SK-N-SH treated with all-trans-retinoic acid at 6 μM for 48 hours (cell line): ENCODE results near the gene CAPN11.
A peak's percentile ranks its signal among the peaks of the same experiment; 100 is the strongest.

Source experiments
- ATAC-seq: fragments of 200-7000 bp; cut with Tn5 transposase; 3 replicates; pipeline ENCODE4 v1.9.1; 2020; ENCODE audit warnings: mild to moderate bottlenecking, moderate library complexity
- ARNTL ChIP-seq: fragments of 450-650 bp; formaldehyde crosslinking; IDR thresholded peaks from 2 replicates; pipeline ENCODE4 v1.5.0; 2020; ENCODE audit warnings: low read depth, mild to moderate bottlenecking, moderate library complexity, borderline replicate concordance
- BACH2 ChIP-seq: fragments of 250-450 bp; sonication (Bioruptor Pico); IDR thresholded peaks from 2 replicates; pipeline ENCODE4 v1.9.0; 2021; ENCODE audit warnings: mild to moderate bottlenecking, borderline replicate concordance
- CSDC2 ChIP-seq: fragments of 250-450 bp; sonication (Bioruptor Pico); IDR thresholded peaks from 2 replicates; pipeline ENCODE4 v1.5.0; 2020; ENCODE audit warnings: mild to moderate bottlenecking, moderate library complexity
- CSRNP3 ChIP-seq: fragments of 250-450 bp; sonication (Bioruptor Pico); IDR thresholded peaks from 2 replicates; pipeline ENCODE4 v1.5.1; 2021; ENCODE audit warnings: mild to moderate bottlenecking, moderate library complexity
- GLIS3 ChIP-seq: fragments of 250-450 bp; sonication (Bioruptor Pico); IDR thresholded peaks from 2 replicates; pipeline ENCODE4 v1.5.0; 2020; ENCODE audit warnings: mild to moderate bottlenecking, moderate library complexity
- ISL1 ChIP-seq: fragments of 250-450 bp; sonication (Bioruptor Pico); IDR thresholded peaks from 2 replicates; pipeline ENCODE4 v2.1.2; 2022; ENCODE audit warnings: mild to moderate bottlenecking, moderate library complexity
- OSR1 ChIP-seq: fragments of 250-450 bp; sonication (Bioruptor Pico); IDR thresholded peaks from 2 replicates; pipeline ENCODE4 v1.8.0; 2022; ENCODE audit warnings: moderate library complexity, mild to moderate bottlenecking, inconsistent platforms
- PPARA ChIP-seq: fragments of 250-450 bp; sonication (Bioruptor Pico); IDR thresholded peaks from 2 replicates; pipeline ENCODE4 v1.5.0; 2020; ENCODE audit warnings: mild to moderate bottlenecking, borderline replicate concordance
- RARB ChIP-seq: fragments of 250-450 bp; sonication (Bioruptor Pico); IDR thresholded peaks from 2 replicates; pipeline ENCODE4 v1.8.0; 2021; ENCODE audit warnings: mild to moderate bottlenecking, moderate library complexity
- SNAI2 ChIP-seq: fragments of 250-450 bp; sonication (Bioruptor Pico); IDR thresholded peaks from 2 replicates; pipeline ENCODE4 v1.5.0; 2020; ENCODE audit warnings: mild to moderate bottlenecking, moderate library complexity
- TCF4 ChIP-seq: fragments of 250-450 bp; sonication (Bioruptor Pico); IDR thresholded peaks from 2 replicates; pipeline ENCODE4 v1.8.0; 2021; ENCODE audit warnings: mild to moderate bottlenecking, moderate library complexity, borderline replicate concordance
- TOX ChIP-seq: fragments of 250-450 bp; sonication (Bioruptor Pico); IDR thresholded peaks from 2 replicates; pipeline ENCODE4 v1.8.0; 2021; ENCODE audit warnings: mild to moderate bottlenecking, moderate library complexity, borderline replicate concordance
- ZC3H10 ChIP-seq: fragments of 250-450 bp; sonication (Bioruptor Pico); IDR thresholded peaks from 2 replicates; pipeline ENCODE4 v1.5.1; 2021; ENCODE audit warnings: mild to moderate bottlenecking, moderate library complexity
- ZFP3 ChIP-seq: fragments of 250-450 bp; sonication (Bioruptor Pico); IDR thresholded peaks from 2 replicates; pipeline ENCODE4 v1.5.0; 2020; ENCODE audit warnings: mild to moderate bottlenecking, moderate library complexity
- ZFP30 ChIP-seq: fragments of 450-650 bp; formaldehyde crosslinking; IDR thresholded peaks from 2 replicates; pipeline ENCODE4 v1.5.0; 2022; ENCODE audit warnings: mild to moderate bottlenecking, moderate library complexity
- ZNF565 ChIP-seq: fragments of 450-650 bp; formaldehyde crosslinking; conservative IDR thresholded peaks from 2 replicates; pipeline ENCODE4 v1.5.0; 2020; ENCODE audit warnings: low read depth, mild to moderate bottlenecking, moderate library complexity
- ZNF70 ChIP-seq: fragments of 450-650 bp; formaldehyde crosslinking; IDR thresholded peaks from 2 replicates; pipeline ENCODE4 v1.5.0; 2020; ENCODE audit warnings: mild to moderate bottlenecking, moderate library complexity
- ZNF8 ChIP-seq: fragments of 450-650 bp; formaldehyde crosslinking; IDR thresholded peaks from 2 replicates; pipeline ENCODE4 v1.5.0; 2020; ENCODE audit warnings: mild to moderate bottlenecking, moderate library complexity
- TF ChIP-seq, protein P1 (sequence below): fragments of 250-450 bp; sonication (Bioruptor Pico); IDR thresholded peaks from 2 replicates; pipeline ENCODE4 v1.5.1; 2020; ENCODE audit warnings: low read depth, mild to moderate bottlenecking, moderate library complexity
- TF ChIP-seq, protein P2 (sequence below): fragments of 250-450 bp; sonication (Bioruptor Pico); IDR thresholded peaks from 2 replicates; pipeline ENCODE4 v1.5.0; 2020; ENCODE audit warnings: mild to moderate bottlenecking, moderate library complexity
- TF ChIP-seq, protein P3 (sequence below): fragments of 250-450 bp; sonication (Bioruptor Pico); IDR thresholded peaks from 2 replicates; pipeline ENCODE4 v1.8.0; 2021; ENCODE audit warnings: low read depth, mild to moderate bottlenecking, moderate library complexity, borderline replicate concordance

CAPN11 gene

GRCh38 chr6:44111434-44112417 lies 46.9 kb upstream of the CAPN11 start:
- no peak for ATAC-seq

DNA sequence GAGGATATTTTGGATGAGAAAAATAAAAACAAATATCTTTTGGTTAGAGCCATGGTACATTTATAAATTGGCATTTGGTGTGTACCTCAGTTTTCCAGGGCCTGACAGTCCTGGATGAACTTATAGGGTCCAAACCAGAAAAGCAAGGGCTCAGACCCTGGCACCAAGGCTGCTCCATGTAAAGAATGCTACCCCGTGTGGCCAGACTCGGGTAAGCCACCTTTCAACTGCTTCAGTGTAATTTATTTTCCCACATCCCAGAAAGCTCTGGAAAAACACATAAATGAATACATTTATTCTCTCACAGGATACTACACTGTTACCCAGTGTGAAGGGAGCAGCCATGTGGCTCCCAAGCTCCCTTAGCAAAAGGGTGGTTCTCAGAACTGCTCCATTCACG lies 45.2 kb upstream of the CAPN11 start:
- TF ChIP-seq ARNTL (CRISPR knock-in tag) (no peak), SNAI2 (CRISPR knock-in tag) (no peak), RARB (CRISPR knock-in tag) (no peak)
- TF ChIP-seq, all 23 proteins: peak for 0
- ATAC-seq: no peak

More at GRCh38 chr6:44111434-44112417, 46.9 kb upstream of the CAPN11 start:
- TF ChIP-seq ARNTL (CRISPR knock-in tag): no peak
- TF ChIP-seq ZNF70 (CRISPR knock-in tag): no peak
- TF ChIP-seq SNAI2 (CRISPR knock-in tag): no peak
- TF ChIP-seq, protein P1, sequence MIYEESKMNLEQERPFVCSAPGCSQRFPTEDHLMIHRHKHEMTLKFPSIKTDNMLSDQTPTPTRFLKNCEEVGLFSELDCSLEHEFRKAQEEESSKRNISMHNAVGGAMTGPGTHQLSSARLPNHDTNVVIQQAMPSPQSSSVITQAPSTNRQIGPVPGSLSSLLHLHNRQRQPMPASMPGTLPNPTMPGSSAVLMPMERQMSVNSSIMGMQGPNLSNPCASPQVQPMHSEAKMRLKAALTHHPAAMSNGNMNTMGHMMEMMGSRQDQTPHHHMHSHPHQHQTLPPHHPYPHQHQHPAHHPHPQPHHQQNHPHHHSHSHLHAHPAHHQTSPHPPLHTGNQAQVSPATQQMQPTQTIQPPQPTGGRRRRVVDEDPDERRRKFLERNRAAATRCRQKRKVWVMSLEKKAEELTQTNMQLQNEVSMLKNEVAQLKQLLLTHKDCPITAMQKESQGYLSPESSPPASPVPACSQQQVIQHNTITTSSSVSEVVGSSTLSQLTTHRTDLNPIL: no peak
- TF ChIP-seq CSRNP3 (CRISPR knock-in tag): no peak
- TF ChIP-seq PPARA (CRISPR knock-in tag): no peak
- no peak for TF ChIP-seq TCF4 (CRISPR knock-in tag)
- TF ChIP-seq, protein P2, sequence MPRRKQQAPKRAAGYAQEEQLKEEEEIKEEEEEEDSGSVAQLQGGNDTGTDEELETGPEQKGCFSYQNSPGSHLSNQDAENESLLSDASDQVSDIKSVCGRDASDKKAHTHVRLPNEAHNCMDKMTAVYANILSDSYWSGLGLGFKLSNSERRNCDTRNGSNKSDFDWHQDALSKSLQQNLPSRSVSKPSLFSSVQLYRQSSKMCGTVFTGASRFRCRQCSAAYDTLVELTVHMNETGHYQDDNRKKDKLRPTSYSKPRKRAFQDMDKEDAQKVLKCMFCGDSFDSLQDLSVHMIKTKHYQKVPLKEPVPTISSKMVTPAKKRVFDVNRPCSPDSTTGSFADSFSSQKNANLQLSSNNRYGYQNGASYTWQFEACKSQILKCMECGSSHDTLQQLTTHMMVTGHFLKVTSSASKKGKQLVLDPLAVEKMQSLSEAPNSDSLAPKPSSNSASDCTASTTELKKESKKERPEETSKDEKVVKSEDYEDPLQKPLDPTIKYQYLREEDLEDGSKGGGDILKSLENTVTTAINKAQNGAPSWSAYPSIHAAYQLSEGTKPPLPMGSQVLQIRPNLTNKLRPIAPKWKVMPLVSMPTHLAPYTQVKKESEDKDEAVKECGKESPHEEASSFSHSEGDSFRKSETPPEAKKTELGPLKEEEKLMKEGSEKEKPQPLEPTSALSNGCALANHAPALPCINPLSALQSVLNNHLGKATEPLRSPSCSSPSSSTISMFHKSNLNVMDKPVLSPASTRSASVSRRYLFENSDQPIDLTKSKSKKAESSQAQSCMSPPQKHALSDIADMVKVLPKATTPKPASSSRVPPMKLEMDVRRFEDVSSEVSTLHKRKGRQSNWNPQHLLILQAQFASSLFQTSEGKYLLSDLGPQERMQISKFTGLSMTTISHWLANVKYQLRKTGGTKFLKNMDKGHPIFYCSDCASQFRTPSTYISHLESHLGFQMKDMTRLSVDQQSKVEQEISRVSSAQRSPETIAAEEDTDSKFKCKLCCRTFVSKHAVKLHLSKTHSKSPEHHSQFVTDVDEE (CRISPR knock-in tag): no peak
- no peak for TF ChIP-seq ISL1
- TF ChIP-seq GLIS3 (CRISPR knock-in tag): no peak
- TF ChIP-seq ZFP30 (CRISPR knock-in tag): no peak
- TF ChIP-seq TOX (CRISPR knock-in tag): no peak
- TF ChIP-seq ZC3H10 (CRISPR knock-in tag): no peak
- TF ChIP-seq, protein P3, sequence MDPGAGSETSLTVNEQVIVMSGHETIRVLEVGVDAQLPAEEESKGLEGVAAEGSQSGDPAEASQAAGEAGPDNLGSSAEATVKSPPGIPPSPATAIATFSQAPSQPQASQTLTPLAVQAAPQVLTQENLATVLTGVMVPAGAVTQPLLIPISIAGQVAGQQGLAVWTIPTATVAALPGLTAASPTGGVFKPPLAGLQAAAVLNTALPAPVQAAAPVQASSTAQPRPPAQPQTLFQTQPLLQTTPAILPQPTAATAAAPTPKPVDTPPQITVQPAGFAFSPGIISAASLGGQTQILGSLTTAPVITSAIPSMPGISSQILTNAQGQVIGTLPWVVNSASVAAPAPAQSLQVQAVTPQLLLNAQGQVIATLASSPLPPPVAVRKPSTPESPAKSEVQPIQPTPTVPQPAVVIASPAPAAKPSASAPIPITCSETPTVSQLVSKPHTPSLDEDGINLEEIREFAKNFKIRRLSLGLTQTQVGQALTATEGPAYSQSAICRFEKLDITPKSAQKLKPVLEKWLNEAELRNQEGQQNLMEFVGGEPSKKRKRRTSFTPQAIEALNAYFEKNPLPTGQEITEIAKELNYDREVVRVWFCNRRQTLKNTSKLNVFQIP: no peak
- no peak for TF ChIP-seq RARB (CRISPR knock-in tag)
- no peak for TF ChIP-seq ZNF565 (CRISPR knock-in tag)

DNA sequence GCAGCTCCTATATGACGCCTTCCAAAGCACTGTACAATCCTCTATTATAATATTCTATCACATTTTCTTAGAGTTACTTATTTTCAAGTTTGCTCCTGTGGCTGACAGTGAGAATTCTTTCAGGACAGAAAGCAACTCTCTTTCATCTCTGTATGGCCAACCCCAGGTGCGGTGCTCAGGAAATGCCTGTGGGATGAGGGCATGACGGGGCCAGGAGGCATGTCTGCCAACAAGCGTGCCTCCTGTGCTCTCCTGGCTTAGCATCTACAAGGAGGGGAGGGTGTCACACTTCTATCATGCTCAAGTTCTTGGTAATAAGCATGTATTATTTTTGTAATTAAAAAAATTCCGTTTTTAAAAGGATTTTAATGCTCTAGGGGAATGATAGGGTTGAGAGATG lies 42.8 kb upstream of the CAPN11 start:
- peak; percentile 66 for ATAC-seq
- no peak for TF ChIP-seq ARNTL (CRISPR knock-in tag)
- TF ChIP-seq ZNF70 (CRISPR knock-in tag): no peak
- no peak for TF ChIP-seq BACH2 (CRISPR knock-in tag)
- TF ChIP-seq ISL1: no peak
- TF ChIP-seq, protein P1: no peak
- TF ChIP-seq TCF4 (CRISPR knock-in tag): no peak
- no peak for TF ChIP-seq GLIS3 (CRISPR knock-in tag)
- no peak for TF ChIP-seq CSDC2 (CRISPR knock-in tag)
- no peak for TF ChIP-seq ZNF8
- TF ChIP-seq SNAI2 (CRISPR knock-in tag): no peak
- TF ChIP-seq ZFP30 (CRISPR knock-in tag): no peak
- TF ChIP-seq ZFP3: no peak
- no peak for TF ChIP-seq CSRNP3 (CRISPR knock-in tag)
- no peak for TF ChIP-seq TOX (CRISPR knock-in tag)
- TF ChIP-seq, protein P2 (CRISPR knock-in tag): no peak
- TF ChIP-seq ZC3H10 (CRISPR knock-in tag): no peak
- no peak for TF ChIP-seq OSR1 (CRISPR knock-in tag)
- no peak for TF ChIP-seq PPARA (CRISPR knock-in tag)
